H1 (cell line): ENCODE data around the gene ESPNL. TPM values are rescaled to one million over a fixed set of nuclear protein-coding genes. Genes with fewer than 3 reads are reported as not detected.
A peak's percentile ranks its signal among the peaks of the same experiment; 100 is the strongest.

ENCODE experiments used
- ASH2L ChIP-seq: fragments of 200-600, 300-600 bp; sonication (generic); IDR thresholded peaks from one replicate; pipeline ENCODE4 v1.7.1; 2017; ENCODE audit warnings: low read length
- EGR1 ChIP-seq: IDR thresholded peaks from 2 replicates; pipeline ENCODE4 v1.6.1; 2011; ENCODE audit warnings: low read depth, low read length, borderline replicate concordance
- SAP30 ChIP-seq: fragments of 300-600 bp; sonication (generic); IDR thresholded peaks from 2 replicates; pipeline ENCODE4 v1.7.1; 2012; ENCODE audit warnings: low read length, moderate library complexity, mild to moderate bottlenecking, inconsistent platforms; ENCODE audit not compliant: insufficient read depth, insufficient replicate concordance
- SIN3A ChIP-seq, 2 experiments: IDR thresholded peaks in 1 of 2; conservative IDR thresholded peaks in 1 of 2; 2 replicates each; pipeline ENCODE4 v1.6.1; 2011 to 2012; ENCODE audit warnings: low read length in 2 of 2, improper control_type of control experiment in 1 of 2, low read depth in 1 of 2, mild to moderate bottlenecking in 1 of 2
- TAF1 ChIP-seq: IDR thresholded peaks from 2 replicates; pipeline ENCODE4 v1.6.1; 2011; ENCODE audit warnings: mild to moderate bottlenecking, low read depth, low read length
- TCF12 ChIP-seq: IDR thresholded peaks from 2 replicates; pipeline ENCODE4 v1.6.1; 2011; ENCODE audit warnings: low read depth, mild to moderate bottlenecking, low read length
- polyA plus RNA-seq, 7 experiments: library from polyadenylated mRNA; depleted of rRNA in 3 of 7; stranded (reverse) in 5 of 7; unstranded in 2 of 7; fragments of >200 nt in 5 of 7; fragments of 200-250 nt in 2 of 7; gene quantifications; 1 replicate in 5 of 7; 2 replicates in 1 of 7; 4 replicates in 1 of 7; pipeline versions ENCODE4 v1.2.1 to v1.2.3, GENCODE V29; 2011 to 2013; ENCODE audit warnings: missing spikeins in 2 of 7, mixed read lengths in 2 of 7
- total RNA-seq: library from RNA; stranded (reverse); fragmentation: NEBNext Ultra II Directional; extraction: Animal tissue kit (Norgen Biotek cat#: 25700); gene quantifications from 2 replicates; pipeline ENCODE4 v1.2.1, GENCODE V29; 2021
- TF ChIP-seq, protein P1 (sequence below): fragments of 300-600 bp; sonication (generic); IDR thresholded peaks from 2 replicates; pipeline ENCODE4 v1.7.1; 2012; ENCODE audit warnings: low read length, moderate library complexity, mild to moderate bottlenecking, inconsistent platforms; ENCODE audit not compliant: insufficient replicate concordance
- TF ChIP-seq, protein P2 (sequence below): IDR thresholded peaks from 2 replicates; pipeline ENCODE4 v1.6.1; 2011; ENCODE audit warnings: low read length, improper control_type of control experiment

The ESPNL gene
- total and polyA plus RNA-seq, 2 of the 8 experiments (the other 6 are each of a cell fraction or from before 2014, with no cell fraction given) = 0.68 to 1.3 TPM

GRCh38 chr2:238061315-238062202 is 38.6 kb upstream of the ESPNL start (continued):
- TF ChIP-seq, protein P1, sequence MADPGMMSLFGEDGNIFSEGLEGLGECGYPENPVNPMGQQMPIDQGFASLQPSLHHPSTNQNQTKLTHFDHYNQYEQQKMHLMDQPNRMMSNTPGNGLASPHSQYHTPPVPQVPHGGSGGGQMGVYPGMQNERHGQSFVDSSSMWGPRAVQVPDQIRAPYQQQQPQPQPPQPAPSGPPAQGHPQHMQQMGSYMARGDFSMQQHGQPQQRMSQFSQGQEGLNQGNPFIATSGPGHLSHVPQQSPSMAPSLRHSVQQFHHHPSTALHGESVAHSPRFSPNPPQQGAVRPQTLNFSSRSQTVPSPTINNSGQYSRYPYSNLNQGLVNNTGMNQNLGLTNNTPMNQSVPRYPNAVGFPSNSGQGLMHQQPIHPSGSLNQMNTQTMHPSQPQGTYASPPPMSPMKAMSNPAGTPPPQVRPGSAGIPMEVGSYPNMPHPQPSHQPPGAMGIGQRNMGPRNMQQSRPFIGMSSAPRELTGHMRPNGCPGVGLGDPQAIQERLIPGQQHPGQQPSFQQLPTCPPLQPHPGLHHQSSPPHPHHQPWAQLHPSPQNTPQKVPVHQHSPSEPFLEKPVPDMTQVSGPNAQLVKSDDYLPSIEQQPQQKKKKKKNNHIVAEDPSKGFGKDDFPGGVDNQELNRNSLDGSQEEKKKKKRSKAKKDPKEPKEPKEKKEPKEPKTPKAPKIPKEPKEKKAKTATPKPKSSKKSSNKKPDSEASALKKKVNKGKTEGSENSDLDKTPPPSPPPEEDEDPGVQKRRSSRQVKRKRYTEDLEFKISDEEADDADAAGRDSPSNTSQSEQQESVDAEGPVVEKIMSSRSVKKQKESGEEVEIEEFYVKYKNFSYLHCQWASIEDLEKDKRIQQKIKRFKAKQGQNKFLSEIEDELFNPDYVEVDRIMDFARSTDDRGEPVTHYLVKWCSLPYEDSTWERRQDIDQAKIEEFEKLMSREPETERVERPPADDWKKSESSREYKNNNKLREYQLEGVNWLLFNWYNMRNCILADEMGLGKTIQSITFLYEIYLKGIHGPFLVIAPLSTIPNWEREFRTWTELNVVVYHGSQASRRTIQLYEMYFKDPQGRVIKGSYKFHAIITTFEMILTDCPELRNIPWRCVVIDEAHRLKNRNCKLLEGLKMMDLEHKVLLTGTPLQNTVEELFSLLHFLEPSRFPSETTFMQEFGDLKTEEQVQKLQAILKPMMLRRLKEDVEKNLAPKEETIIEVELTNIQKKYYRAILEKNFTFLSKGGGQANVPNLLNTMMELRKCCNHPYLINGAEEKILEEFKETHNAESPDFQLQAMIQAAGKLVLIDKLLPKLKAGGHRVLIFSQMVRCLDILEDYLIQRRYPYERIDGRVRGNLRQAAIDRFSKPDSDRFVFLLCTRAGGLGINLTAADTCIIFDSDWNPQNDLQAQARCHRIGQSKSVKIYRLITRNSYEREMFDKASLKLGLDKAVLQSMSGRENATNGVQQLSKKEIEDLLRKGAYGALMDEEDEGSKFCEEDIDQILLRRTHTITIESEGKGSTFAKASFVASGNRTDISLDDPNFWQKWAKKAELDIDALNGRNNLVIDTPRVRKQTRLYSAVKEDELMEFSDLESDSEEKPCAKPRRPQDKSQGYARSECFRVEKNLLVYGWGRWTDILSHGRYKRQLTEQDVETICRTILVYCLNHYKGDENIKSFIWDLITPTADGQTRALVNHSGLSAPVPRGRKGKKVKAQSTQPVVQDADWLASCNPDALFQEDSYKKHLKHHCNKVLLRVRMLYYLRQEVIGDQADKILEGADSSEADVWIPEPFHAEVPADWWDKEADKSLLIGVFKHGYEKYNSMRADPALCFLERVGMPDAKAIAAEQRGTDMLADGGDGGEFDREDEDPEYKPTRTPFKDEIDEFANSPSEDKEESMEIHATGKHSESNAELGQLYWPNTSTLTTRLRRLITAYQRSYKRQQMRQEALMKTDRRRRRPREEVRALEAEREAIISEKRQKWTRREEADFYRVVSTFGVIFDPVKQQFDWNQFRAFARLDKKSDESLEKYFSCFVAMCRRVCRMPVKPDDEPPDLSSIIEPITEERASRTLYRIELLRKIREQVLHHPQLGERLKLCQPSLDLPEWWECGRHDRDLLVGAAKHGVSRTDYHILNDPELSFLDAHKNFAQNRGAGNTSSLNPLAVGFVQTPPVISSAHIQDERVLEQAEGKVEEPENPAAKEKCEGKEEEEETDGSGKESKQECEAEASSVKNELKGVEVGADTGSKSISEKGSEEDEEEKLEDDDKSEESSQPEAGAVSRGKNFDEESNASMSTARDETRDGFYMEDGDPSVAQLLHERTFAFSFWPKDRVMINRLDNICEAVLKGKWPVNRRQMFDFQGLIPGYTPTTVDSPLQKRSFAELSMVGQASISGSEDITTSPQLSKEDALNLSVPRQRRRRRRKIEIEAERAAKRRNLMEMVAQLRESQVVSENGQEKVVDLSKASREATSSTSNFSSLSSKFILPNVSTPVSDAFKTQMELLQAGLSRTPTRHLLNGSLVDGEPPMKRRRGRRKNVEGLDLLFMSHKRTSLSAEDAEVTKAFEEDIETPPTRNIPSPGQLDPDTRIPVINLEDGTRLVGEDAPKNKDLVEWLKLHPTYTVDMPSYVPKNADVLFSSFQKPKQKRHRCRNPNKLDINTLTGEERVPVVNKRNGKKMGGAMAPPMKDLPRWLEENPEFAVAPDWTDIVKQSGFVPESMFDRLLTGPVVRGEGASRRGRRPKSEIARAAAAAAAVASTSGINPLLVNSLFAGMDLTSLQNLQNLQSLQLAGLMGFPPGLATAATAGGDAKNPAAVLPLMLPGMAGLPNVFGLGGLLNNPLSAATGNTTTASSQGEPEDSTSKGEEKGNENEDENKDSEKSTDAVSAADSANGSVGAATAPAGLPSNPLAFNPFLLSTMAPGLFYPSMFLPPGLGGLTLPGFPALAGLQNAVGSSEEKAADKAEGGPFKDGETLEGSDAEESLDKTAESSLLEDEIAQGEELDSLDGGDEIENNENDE = no peak
- TF ChIP-seq TAF1 = peak; percentile 21; the same call in 1 of the 2 replicates
- peak; percentile 5 for TF ChIP-seq ASH2L
- no peak for TF ChIP-seq EGR1
- no peak for TF ChIP-seq TCF12
- TF ChIP-seq, protein P2, sequence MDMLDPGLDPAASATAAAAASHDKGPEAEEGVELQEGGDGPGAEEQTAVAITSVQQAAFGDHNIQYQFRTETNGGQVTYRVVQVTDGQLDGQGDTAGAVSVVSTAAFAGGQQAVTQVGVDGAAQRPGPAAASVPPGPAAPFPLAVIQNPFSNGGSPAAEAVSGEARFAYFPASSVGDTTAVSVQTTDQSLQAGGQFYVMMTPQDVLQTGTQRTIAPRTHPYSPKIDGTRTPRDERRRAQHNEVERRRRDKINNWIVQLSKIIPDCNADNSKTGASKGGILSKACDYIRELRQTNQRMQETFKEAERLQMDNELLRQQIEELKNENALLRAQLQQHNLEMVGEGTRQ = 0 out of 2 replicates have a peak, but pooled peaks have one; percentile 9
- TF ChIP-seq SAP30 = no peak
- peak; percentile 25 to 32; a peak in 1 of 4 replicates for TF ChIP-seq SIN3A (conservative IDR thresholded peaks at IDR 0.05 in 1 of 2, IDR thresholded peaks at IDR 0.05 in 1 of 2; ENCODE audit: low read depth in 1 of 2, low read length in 2 of 2)
